Adipose tissue (tissue), 3 donors: ENCODE results near the gene RFXANK. TPM values are rescaled to one million over a fixed set of nuclear protein-coding genes. Genes with fewer than 3 reads are reported as not detected.
"Not testable (repeated sequence)": the region's sequence is repeated elsewhere in the genome, so short reads cannot be mapped to it uniquely, and the experiment has no call there.

Experiments
- H3K27ac ChIP-seq: one replicate; pipeline ENCODE4 v1.5.1; 2013; ENCODE audit warnings: low read depth, low read length
- WGBS, 3 donors: extraction: QIAGEN DNeasy Blood & Tissue Kit; methylation state at CpG; one replicate each; pipeline ENCODE4 v1.1.7; 2013; 5-methylcytosine and 5-hydroxymethylcytosine counted together
- polyA plus RNA-seq, 3 donors: library from polyadenylated mRNA; stranded (reverse); fragments of 200-250 nt; gene quantifications; one replicate each; pipeline ENCODE4 v1.2.3, GENCODE V29; 2013
- donor health status: healthy with polysubstance abuse.
- donor health status: Bipolar disorder and iron deficiency.
- donor health status: healthy.

The RFXANK gene
- polyA plus RNA-seq, 3 donors: 41.8 to 93.6 (median 70.7) TPM

DNA sequence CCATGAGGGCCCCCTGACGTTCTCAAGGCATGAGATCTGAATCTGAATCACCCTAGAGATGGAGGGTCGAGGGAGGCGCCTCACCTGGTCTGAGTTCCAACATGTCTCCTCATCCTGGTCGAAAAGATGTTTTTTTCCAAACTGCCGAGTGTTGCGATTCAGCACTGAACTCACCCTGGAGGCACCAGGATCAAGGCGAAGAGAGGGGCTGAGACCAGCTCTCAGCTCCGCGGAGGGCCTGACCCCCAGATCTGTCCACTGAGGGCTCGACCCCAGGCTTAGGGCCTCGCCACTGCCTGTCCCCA is 10.6 kb downstream of the RFXANK start:
- WGBS, 3 donors: 13 to 18% (median 15%) methylated on average over 11 of the region's 11 CpGs
- H3K27ac ChIP-seq: no peak overlapping the region

DNA sequence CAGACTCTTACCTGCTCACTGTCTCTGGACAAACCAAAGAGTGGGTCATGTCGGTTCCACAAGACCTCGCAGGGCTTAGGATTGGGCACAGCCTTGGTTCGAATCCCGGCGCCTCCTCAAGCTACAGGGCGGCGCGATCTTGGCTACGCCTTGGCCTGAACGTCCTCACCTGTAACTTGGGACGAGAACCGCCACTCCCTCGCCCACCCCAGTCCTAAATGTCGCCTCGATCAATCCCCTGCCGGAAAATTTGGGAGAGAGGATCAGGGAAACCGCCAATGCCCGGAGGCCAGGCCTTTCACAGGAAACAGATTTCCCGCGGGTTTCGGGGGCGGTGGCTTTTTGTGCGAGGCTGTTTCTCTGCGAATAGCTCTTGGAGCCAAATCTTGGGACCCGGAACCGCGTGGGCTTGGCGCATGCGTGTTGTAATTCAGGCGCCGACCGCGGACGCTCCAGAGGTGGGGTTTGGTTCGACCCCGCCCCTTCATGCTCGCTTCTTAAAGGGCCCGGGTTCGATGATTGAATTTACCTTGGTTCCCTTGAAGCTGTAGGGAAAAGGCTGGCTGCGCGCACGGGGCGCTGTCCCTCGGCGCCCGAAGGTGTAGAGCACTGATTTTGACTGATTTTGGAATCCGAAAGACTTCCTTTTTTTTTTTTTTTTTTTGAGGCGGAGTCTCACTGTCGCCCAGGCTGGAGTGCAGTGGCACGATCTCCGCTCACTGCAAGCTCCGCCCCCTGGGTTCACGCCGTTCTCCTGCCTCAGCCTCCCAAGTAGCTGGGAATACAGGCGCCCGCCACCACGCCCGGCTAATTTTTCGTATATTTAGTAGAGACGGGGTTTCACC is 11.2 kb downstream of the RFXANK start, which contains the start of gene NR2C2AP:
Gene NR2C2AP (minus strand): TSS at position 403 of the 845 bp plus-strand sequence. CDS start 354 bp downstream, at position 49.
- H3K27ac ChIP-seq: no peak within 1 kb of the TSS
- 5 to 7% (median 6%) methylated on average over 58 to 60 of the region's 60 CpGs for WGBS, 3 donors

DNA sequence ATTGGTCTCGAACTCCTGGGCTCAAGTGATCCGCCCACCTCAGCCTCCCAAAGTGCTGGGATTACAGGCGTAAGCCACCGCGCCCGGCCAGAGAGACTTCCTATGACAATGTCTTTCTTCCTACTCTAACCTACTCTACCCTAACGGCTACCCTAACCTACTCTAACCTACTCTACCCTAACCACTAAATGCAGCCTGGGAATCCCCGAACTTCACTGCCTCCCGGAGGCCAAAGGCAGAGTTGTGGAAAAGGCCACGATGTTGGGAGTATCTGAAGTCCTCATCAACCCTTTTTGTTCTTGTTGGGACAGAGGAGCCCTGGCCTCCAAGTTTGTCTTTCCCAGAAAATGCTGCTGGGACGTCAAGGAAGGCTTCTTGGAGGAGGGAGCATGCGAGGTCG is 12.1 kb downstream of the RFXANK start:
- H3K27ac ChIP-seq: no peak overlapping the region
- 67 to 72% (median 72%) methylated on average over 13 of the region's 13 CpGs for WGBS, 3 donors

DNA sequence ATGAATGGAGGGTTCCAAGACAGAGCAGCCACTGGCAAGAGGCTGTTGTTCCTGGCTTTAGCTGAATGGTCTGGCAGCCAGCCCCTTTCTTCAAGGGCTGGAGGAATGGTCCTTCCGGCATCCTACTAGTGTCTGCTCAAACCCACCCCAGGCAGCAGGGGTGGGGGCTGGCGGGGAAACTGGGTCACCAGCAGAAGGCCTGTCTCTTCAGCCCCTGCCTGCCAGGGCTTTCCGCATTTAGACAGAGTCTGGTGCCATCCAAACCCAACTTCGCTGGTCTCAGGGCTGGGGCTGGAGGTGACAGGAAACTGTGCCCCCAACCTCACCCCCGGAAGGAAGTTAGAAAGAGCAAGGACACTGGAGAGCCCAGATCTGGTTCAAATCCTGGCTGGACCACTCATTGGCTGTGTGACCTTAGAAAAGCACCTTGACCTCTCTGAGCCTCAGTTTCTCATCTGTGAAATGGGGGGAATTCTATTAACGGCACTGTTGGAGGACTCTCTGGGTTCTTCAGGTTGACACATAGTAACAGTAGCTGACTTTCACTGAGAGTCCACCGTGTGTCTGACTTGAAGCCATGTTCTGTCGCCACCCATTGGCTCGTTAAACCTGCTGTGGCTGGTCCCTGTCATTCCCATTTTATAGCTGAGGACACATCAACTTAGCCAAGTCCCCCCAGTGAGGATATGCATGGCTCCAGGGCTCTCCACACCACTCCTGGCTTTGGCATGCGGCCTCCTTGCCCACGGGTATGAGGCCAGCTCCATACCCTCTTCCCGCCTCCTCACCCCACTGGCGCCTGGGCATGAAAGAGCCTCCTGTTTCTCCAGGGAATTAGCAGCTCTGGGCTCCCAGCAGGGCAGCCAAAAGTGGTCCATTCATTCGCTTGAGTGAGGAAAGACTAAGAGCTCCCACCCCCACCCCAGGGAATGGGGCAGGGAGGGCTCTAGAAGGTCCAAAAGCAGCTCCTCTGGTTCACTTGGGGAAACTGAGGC is 13.7 kb downstream of the RFXANK start:
- H3K27ac ChIP-seq: no peak overlapping the region
- 49 to 52% (median 52%) methylated on average over 14 of the region's 14 CpGs for WGBS, 3 donors

DNA sequence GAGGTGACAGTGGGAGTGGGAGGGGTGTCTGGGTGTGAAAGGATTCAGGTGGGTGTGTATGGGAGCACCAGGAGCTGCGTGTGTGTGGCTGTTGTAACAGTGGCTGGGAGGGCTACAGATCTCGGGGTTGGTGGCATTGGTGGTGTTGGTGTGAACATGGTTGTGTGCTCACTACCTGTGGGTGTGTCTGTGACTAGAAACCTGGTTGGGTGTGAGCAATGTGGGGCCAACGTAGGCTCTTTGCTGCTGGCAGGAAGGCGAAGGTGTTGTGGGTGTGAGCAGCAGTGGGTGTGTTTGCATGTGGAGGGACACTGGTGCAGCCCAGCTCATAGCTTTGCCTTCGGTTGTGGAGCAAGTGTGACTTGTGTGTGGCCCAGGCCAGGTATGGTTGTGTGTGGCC is 14.9 kb downstream of the RFXANK start:
- WGBS, 3 donors: 55 to 72% (median 64%) methylated on average over 5 of the region's 5 CpGs
- no peak overlapping the region for H3K27ac ChIP-seq

DNA sequence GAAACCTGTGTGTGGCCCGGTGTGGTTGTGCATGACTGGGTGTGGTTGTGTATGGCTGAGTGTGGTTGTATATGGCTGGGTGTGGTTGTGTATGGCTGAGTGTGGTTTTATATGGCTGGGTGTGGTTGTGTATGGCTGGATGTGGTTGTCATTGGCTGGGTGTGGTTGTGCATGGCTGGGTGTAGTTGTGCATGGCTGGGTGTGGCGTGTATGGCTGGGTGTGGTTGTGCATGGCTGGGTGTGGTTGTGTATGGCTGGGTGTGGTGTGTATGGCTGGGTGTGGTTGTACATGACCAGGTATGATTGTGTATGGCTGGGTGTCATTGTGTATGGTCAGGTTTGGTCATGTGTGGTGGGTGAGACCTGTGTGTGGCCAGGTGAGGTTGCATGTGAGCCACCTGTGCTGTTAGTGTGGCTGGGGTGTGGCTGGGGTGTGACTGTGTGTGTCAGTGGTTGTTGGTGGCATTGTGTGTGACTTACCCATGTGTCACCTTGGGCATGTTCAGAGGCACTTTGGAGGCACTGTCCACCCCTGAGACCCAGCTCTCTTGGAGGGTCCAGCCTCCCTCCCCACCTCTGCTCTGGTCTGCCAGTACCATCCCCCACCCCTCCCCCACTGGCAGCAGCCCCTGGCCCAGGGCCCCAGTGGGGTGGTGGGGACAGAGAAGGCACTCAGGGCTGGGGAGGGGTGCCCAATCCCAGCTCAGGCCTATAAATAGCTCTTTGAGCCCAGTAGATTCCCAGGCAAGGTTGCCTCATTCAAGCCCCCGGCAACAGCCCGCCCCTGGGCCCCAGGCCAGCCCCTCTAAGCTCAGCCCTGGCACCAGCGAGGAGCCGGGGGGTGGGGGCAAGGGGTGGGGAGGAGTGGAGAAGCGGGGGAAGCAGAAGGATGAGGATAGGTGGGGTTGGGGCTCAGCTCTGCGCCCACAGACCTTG is 15.8 kb downstream of the RFXANK start:
- 46 to 58% (median 58%) methylated on average over 8 of the region's 8 CpGs for WGBS, 3 donors
- no peak overlapping the region for H3K27ac ChIP-seq

DNA sequence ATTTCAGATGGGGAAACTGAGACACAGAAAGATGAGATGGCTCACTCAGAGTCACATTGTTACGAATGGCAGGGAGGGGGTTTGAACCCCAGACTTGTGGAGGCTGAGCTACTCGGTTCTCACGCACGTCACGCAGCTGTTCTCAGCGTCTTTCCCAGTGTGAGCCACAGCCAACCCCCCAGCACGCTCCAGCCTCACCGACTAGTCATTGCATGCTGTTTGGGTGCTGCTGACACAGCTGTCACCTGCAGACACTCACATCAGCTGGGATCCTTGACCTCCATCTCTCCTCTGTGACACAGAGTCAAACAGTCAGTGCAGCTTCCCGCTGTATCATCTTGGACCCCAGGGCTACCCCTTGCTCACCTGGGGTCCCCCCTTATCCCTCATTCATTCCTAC is 17.3 kb downstream of the RFXANK start:
- WGBS, 3 donors: 54 to 64% (median 63%) methylated on average over 9 of the region's 9 CpGs
- H3K27ac ChIP-seq: no peak overlapping the region

DNA sequence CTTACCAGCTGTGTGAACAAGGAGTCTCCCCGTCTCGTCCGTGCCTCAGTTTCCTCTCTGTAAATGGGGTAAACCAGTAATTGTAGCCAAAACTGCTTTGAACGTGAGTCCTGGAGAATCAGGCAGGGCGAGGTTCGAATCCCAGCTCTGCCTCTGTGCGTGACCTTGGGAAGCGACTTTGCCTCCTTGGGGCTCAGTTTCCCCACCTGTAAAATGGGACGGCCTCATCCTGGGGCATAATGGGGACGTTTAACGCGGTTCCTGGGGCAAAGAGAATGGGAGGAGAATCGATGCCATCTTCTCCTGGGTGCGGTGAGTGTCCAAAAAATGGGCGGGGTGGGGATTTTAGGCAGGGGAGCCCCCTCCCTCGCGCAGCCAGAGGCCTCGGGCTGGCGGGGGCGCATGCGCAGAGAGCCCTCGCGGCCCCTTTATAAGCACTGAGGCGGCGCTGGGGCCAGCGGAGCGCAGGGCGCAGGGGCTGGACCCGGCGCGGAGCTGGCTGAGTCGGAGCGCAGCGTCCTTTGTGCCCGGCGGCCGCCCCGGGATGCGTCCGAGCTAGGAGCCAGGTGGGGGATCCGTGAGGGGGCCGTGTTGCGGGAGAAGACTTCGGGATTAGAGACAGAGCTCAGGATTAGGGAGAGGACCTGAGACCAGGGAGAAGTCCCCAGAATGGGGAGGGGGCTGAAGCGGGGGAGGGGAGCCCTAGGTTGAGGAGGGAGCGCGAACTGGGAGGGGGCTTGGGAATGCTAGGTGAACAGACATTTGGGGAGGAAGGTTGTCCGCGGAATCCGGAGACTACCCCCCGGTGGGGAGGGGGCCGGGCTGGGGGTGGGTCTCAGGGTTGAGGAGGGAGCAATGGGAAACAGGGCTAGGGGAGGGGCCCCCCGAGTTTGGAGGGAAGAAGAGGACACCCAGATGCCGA is 19.7 kb downstream of the RFXANK start, which contains the start of gene NCAN:
Gene NCAN (plus strand): TSS at position 460 of the 922 bp plus-strand sequence. CDS start 4,996 bp downstream, outside the sequence.
- no peak within 1 kb of the TSS for H3K27ac ChIP-seq
- 7 to 9% (median 8%) methylated on average over 46 to 54 of the region's 54 CpGs for WGBS, 3 donors

DNA sequence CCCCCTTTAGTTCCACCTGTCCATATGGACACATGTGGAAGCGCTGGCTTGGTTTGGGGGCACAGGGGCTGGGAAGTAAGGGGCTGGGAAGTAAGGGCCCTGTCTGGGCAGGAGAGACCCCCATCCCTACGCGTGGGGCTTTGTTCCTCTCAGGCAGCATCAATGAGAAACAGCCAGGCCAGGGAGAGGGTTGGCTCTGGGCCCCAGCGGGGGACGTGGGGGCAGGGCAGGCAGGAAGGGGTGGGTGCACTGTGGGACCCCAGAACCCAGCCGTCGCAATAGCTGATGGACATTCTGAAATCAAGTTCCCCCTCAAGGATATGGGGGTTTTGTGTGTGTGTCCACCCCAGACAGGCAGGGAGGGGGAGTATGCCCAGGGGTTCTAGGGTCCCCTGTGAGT is 20.9 kb downstream of the RFXANK start:
- 8 to 10% (median 9%) methylated on average over 7 of the region's 7 CpGs for WGBS, 3 donors
- no peak overlapping the region for H3K27ac ChIP-seq

DNA sequence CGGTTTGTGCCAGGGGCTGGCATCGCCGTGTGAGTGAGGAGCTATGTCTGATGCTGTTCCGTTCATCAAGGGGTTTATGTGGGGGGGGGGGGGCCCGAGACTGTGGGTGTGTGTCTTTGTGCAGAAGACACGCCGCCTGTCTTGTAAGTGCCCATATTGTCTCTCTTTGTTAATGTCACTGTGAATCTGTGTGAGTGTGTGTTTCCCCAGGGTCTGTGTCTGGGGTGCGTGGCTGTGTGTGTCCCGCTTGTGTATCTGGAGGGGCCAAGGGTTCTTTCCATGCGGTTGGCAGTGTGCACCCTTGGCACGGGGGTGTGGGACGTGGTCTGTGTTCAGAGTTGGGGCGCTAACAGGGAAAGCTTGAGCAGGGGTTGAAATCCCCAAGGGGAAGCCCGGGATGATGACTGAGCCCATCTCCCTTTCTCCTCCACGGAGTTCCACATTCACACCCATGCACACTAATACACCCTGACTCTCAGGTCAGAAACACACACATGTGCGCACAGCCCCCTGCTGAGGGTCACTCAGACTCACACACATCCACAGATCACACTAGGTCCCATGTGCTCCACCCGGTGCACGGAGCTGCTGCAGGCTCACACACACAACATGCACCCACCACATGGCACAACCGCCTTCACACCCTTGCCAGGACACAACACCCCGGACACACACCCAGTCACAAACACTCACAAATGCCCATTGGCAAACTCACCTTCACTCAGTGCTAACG is 21.5 kb downstream of the RFXANK start:
- 42 to 48% (median 46%) methylated on average over 21 of the region's 21 CpGs for WGBS, 3 donors
- H3K27ac ChIP-seq: no peak overlapping the region

DNA sequence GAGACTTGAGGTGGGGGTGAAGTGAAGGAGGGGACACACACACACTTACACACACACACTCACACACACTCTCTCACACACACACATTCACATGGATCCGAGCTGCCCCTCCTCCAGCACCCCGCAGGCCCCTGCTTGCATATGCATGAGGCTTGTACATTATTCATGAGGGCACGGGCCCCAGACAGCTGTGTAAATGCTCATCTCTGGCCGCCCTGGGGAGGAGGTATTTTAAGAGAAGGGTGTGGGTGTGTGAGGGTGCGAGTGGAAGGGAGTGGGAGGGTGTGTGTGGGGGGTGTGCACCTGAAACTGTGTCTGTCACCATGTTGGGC is 22.1 kb downstream of the RFXANK start:
- no peak overlapping the region for H3K27ac ChIP-seq
- 6 to 8% (median 7%) methylated on average over 5 of the region's 5 CpGs for WGBS, 3 donors

DNA sequence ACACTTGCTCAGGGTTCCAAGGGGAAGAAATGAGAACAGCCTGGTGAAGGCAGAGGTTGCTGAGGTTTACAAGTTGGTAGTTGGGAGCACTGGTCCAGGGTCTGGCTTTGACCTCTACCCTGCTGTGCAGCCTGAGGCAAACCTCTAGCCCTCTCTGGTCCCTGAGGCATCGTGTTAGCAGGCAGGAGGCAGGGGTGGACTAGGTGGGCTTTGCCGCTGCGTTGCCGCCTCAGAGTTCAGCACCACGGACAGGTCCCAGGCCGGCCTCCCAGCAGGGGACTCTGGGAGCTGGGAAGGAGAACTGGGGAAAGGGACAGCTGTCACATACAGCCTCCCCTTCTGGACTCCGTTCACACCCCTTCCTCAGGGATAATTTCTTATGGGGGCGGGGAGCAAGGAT is 22.8 kb downstream of the RFXANK start:
- no peak overlapping the region for H3K27ac ChIP-seq
- 0 to 3% (median 1%) methylated on average over 8 of the region's 8 CpGs for WGBS, 3 donors

DNA sequence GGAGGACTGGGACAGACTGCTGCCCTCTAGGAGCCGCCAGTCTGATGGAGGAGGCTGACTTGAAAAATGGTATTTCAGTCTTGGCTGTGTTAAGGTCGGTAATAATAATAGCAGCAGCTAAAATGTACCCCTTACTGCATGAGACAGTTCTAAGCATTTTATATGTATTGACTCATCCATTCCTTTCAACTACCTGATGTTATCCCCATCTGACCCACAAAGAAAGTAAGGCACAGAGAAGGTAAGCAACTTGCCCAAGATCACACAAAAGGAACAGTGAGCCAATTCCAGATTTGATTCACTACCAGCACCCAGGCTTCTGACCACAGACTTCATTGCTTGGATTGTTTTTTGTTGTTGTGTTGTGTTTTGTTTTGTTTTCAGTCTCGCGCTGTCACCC is 23.7 kb downstream of the RFXANK start:
- WGBS, 3 donors: 67 to 79% (median 72%) methylated on average over 4 of the region's 4 CpGs
- no peak overlapping the region for H3K27ac ChIP-seq

DNA sequence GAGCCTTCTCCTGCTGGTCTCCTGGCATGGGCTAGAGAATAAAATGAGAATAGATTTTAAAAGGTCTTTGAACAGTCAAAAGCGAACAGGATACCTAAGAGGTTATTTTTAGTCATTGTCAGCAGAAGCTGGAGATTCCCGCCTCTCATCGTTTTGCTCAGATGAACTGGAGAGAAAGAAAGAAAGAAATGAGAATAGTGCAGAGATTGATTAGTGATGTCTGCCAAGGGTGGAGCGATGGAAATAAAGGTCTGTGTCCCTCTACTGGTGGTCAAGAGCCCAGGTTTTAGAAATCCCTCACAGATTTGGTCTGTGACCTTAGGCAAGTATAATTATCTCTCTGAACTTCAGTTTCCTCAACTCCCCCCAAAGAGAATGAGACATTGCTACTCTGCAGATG is 25.0 kb downstream of the RFXANK start:
- WGBS, 3 donors: 49 to 66% (median 59%) methylated on average over 4 of the region's 4 CpGs
- no peak overlapping the region for H3K27ac ChIP-seq

DNA sequence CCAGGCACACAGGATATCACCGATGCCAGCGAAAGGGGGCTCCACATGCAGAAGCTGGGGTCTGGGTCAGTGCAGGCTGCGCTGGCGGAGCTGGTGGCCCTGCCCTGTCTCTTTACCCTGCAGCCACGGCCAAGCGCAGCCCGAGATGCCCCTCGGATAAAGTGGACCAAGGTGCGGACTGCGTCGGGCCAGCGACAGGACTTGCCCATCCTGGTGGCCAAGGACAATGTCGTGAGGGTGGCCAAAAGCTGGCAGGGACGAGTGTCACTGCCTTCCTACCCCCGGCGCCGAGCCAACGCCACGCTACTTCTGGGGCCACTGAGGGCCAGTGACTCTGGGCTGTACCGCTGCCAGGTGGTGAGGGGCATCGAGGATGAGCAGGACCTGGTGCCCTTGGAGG is 26.9 kb downstream of the RFXANK start:
- 80 to 89% (median 88%) methylated on average over 21 of the region's 21 CpGs for WGBS, 3 donors
- H3K27ac ChIP-seq: no peak overlapping the region

DNA sequence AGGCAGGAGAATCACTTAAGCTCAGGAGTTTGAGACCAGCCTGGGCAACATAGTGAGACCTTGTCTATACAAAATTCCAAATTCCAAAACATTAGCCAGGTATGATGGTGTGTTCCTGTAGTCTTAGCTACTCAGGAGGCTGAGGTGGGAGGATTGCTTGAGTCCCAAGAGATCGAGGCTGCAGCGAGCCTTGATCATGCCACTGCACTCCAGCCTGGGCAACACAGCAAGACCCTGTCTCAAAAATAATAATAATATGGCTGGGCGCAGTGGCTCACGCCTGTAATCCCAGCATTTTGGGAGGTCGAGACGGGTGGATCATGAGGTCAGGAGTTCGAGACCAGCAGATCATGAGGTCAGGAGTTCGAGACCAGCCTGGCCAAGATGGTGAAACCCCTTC is 28.9 kb downstream of the RFXANK start:
- WGBS, 3 donors: 80 to 84% (median 83%) methylated on average over 8 of the region's 8 CpGs
- not testable (repeated sequence) for H3K27ac ChIP-seq

DNA sequence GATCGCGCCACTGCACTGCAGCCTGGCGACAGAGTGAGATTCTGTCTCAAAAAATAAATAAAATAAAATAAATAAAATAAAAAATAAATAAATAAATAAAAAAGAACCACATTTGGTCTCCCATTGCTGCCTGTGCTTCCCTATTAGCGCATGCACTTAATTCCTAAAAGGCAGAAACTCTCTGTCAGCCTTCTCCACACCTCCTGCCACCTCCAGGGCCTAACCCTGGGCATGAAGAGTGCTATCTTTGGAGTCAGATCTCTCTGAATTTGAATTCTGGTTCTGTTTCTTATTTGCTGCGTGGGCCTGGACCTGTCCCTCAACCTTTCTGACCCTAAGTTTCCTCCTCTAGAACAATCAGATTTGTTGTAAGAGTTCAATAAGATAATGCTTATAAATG is 31.0 kb downstream of the RFXANK start:
- WGBS, 3 donors: 84 to 85% (median 85%) methylated on average over 5 of the region's 5 CpGs
- no peak overlapping the region for H3K27ac ChIP-seq
